Measurements from ENCODE around the gene PPP2R1B. TPM values are rescaled to one million over a fixed set of nuclear protein-coding genes. Genes with fewer than 3 reads are reported as not detected.

Gene PPP2R1B
- total RNA-seq, 1 donor from 2014 or later, result 38.5 TPM

DNA sequence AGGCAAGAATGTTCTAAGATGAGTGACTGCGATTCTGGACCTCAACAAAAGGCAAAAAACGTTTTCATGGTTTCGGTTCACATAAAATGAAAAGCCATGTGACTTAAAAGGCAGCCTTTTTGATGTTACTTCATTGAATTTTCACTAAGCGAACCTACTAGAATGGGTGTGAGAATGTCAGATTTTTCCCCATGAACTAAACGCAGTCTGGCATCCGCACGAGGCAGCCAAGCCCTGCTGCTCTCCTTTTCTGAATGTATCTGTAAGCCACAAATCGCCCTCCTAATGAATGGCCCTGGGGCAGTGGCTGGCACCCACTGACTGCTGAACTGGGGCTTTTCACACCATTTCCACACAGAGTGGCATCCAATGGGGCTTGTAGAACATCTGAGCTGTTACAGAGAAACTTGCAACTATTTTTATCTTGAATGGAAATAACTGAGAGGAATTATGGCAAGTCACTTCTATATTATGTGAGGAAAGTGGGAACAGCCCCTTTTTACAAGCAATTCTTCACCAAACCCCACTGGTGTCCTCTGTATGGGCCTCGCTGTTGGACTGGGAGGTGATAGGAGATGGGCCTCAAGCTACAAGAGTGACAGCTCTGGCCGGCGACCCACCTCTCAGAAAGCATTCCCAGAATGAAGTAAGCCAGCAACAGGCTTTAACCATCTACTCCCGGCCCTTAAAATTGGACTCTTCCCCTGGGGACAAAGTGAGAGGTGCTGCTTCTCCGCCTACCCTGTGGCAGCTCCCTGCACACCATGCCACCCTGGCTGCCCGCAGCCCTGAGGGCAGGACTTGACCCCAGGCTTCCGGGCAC lies 29.4 kb downstream of the PPP2R1B start:
- no peak overlapping the region for H3K27ac Mint-ChIP-seq (ENCODE audit: unreplicated experiment)
- H3K4me3 Mint-ChIP-seq (ENCODE audit: unreplicated experiment), result peak overlapping the region; percentile 21
- H3K9me3 Mint-ChIP-seq (ENCODE audit: unreplicated experiment), result no peaks in the 10 kb centered on the region
- peaks cover 10% of the 10 kb centered on the region for H3K27me3 Mint-ChIP-seq (ENCODE audit: unreplicated experiment)
- DNase-seq (ENCODE audit: low spot score), result no peak
- H3K36me3 Mint-ChIP-seq (ENCODE audit: low read depth, unreplicated experiment), result peaks cover 4% of the 10 kb centered on the region
- TF ChIP-seq, protein P1, sequence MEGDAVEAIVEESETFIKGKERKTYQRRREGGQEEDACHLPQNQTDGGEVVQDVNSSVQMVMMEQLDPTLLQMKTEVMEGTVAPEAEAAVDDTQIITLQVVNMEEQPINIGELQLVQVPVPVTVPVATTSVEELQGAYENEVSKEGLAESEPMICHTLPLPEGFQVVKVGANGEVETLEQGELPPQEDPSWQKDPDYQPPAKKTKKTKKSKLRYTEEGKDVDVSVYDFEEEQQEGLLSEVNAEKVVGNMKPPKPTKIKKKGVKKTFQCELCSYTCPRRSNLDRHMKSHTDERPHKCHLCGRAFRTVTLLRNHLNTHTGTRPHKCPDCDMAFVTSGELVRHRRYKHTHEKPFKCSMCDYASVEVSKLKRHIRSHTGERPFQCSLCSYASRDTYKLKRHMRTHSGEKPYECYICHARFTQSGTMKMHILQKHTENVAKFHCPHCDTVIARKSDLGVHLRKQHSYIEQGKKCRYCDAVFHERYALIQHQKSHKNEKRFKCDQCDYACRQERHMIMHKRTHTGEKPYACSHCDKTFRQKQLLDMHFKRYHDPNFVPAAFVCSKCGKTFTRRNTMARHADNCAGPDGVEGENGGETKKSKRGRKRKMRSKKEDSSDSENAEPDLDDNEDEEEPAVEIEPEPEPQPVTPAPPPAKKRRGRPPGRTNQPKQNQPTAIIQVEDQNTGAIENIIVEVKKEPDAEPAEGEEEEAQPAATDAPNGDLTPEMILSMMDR (IDR thresholded peaks at IDR 0.05; ENCODE audit: unreplicated experiment), result no peak
- H3K4me1 Mint-ChIP-seq (ENCODE audit: unreplicated experiment), result peaks cover 18% of the 10 kb centered on the region

DNA sequence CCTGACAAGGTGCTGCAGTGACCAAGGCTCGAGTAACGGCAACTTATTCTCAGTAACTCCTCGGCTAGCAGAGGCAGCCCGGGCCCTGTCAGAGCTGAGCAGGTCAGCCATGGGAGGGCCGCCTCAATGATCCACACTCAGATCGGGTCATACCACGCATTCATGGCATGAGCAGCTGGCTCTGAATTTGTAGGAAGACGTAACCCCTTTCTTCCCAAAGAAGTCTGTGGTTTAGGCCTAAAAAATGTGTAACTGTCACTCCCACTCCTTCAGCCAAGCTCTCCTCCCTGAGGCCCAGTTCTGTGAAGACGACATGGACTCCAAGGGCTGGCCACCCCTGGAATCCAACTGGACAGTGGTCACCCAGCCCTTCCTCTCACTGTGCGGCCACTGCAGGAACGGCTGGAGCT lies 30.0 kb downstream of the PPP2R1B start:
- TF ChIP-seq, protein P1 (IDR thresholded peaks at IDR 0.05; ENCODE audit: unreplicated experiment), result no peak
- Mint-ChIP-seq H3K27ac (ENCODE audit: unreplicated experiment) (peak overlapping the region; percentile 45), H3K4me3 (ENCODE audit: unreplicated experiment) (no peak overlapping the region), H3K9me3 (ENCODE audit: unreplicated experiment) (no peaks in the 10 kb centered on the region), H3K36me3 (ENCODE audit: low read depth, unreplicated experiment) (peaks cover 4% of the 10 kb centered on the region), H3K4me1 (ENCODE audit: unreplicated experiment) (peaks cover 18% of the 10 kb centered on the region), H3K27me3 (ENCODE audit: unreplicated experiment) (peaks cover 10% of the 10 kb centered on the region)
- no peak for DNase-seq (ENCODE audit: low spot score)

DNA sequence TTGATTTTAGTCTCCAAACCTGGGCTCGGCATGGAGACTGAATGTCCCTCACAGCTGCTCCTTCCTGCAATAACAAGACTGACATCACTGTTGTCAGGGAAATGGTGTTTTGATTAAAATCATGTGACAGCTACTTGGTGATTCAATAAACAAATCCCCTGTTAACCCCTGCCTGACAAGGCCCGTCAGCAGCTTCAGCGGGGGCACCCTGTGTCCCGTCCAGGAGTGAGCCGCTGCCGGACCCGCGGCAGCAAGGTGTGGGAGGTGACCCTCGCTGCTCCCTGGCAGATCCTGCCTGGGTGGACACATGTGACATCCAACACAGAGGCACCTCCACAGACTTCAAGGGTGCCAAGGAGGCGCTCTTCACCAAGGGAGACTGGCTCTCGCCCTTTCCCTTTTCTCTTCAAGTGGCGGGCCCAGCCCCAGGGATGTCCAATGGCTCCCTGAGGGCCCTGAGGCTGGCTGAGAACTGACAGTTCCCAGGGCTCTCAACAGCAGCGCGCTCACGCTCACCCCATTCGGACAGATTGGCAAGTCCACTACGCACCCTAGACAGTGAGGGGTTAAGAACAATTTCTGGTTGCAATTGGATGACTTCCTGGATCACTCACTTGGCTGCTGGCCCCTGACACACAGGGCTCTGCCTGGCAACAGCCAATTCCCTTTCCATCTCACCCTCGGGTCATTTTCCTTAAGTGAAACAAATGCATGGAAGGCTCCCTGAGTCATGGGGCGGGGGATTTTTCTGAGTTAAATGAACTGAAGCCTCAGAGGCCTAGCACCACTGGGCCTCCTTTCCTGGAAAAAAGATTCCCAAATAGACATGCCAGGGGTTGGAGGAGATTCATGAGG lies 30.7 kb downstream of the PPP2R1B start:
- H3K27ac Mint-ChIP-seq (ENCODE audit: unreplicated experiment), result peak overlapping the region; percentile 45
- H3K9me3 Mint-ChIP-seq (ENCODE audit: unreplicated experiment), result no peaks in the 10 kb centered on the region
- peak overlapping the region; percentile 63 for H3K4me3 Mint-ChIP-seq (ENCODE audit: unreplicated experiment)
- H3K4me1 Mint-ChIP-seq (ENCODE audit: unreplicated experiment), result peaks cover 18% of the 10 kb centered on the region
- no peak for DNase-seq (ENCODE audit: low spot score)
- peaks cover 4% of the 10 kb centered on the region for H3K36me3 Mint-ChIP-seq (ENCODE audit: low read depth, unreplicated experiment)
- H3K27me3 Mint-ChIP-seq (ENCODE audit: unreplicated experiment), result peaks cover 10% of the 10 kb centered on the region
- TF ChIP-seq, protein P1 (IDR thresholded peaks at IDR 0.05; ENCODE audit: unreplicated experiment), result no peak

GRCh38 chr11:111734954-111735261 lies 31.3 kb downstream of the PPP2R1B start:
- H3K4me1 Mint-ChIP-seq (ENCODE audit: unreplicated experiment), result peaks cover 22% of the 10 kb centered on the region

More at GRCh38 chr11:111734954-111735261, 31.3 kb downstream of the PPP2R1B start:
- H3K27ac Mint-ChIP-seq (ENCODE audit: unreplicated experiment), result no peak overlapping the region
- peaks cover 4% of the 10 kb centered on the region for H3K36me3 Mint-ChIP-seq (ENCODE audit: low read depth, unreplicated experiment)
- no peak for DNase-seq (ENCODE audit: low spot score)
- TF ChIP-seq, protein P1 (IDR thresholded peaks at IDR 0.05; ENCODE audit: unreplicated experiment), result no peak
- H3K4me3 Mint-ChIP-seq (ENCODE audit: unreplicated experiment), result peak overlapping the region; percentile 63
- peaks cover 10% of the 10 kb centered on the region for H3K27me3 Mint-ChIP-seq (ENCODE audit: unreplicated experiment)
- no peaks in the 10 kb centered on the region for H3K9me3 Mint-ChIP-seq (ENCODE audit: unreplicated experiment)

Data from endothelial cell (in vitro differentiated cells).